HFFc6 (cell line): ENCODE measurements around the gene TSC22D1. TPM values are rescaled to one million over a fixed set of nuclear protein-coding genes. Genes with fewer than 3 reads are reported as not detected.

Experiments
- DNase-seq: peaks from one replicate; pipeline ENCODE4 v3.0.0-alpha.2; 2018
- H3K27ac Mint-ChIP-seq: 2 replicates; pipeline ENCODE4 v1.8.0; 2020; ENCODE audit warnings: mild to moderate bottlenecking, mixed read lengths
- H3K27me3 Mint-ChIP-seq: 2 replicates; pipeline ENCODE4 v1.8.0; 2021; ENCODE audit warnings: mild to moderate bottlenecking, moderate library complexity, mixed read lengths; ENCODE audit not compliant: insufficient read depth
- H3K36me3 Mint-ChIP-seq: 2 replicates; pipeline ENCODE4 v1.8.0; 2021; ENCODE audit warnings: low read depth, mixed read lengths
- H3K4me1 Mint-ChIP-seq: 2 replicates; pipeline ENCODE4 v1.8.0; 2020; ENCODE audit warnings: low read depth, mixed read lengths
- H3K4me3 Mint-ChIP-seq: 2 replicates; pipeline ENCODE4 v1.8.0; 2020; ENCODE audit warnings: mild to moderate bottlenecking, moderate library complexity, mixed read lengths
- H3K9me3 Mint-ChIP-seq: 2 replicates; pipeline ENCODE4 v1.8.0; 2020; ENCODE audit warnings: mild to moderate bottlenecking, mixed read lengths
- total RNA-seq, 6 experiments: library from RNA; stranded (reverse); fragmentation: NEBNext Ultra II Directional; extraction: Animal tissue kit (Norgen Biotek cat#: 25700); gene quantifications; 2 replicates in 1 of 6; 3 replicates in 5 of 6; pipeline ENCODE4 v1.2.3, GENCODE V29; 2021
- TF ChIP-seq, protein P1 (sequence below): fragments of 200-600 bp; sonication (generic); IDR thresholded peaks from 2 replicates; pipeline ENCODE4 v1.5.0; 2021; ENCODE audit warnings: antibody characterized with exemption, mild to moderate bottlenecking

TSC22D1 gene
- total RNA-seq, 6 experiments from 2014 or later: 42.3 to 49.4 (median 45.2) TPM

- TF ChIP-seq, protein P1, sequence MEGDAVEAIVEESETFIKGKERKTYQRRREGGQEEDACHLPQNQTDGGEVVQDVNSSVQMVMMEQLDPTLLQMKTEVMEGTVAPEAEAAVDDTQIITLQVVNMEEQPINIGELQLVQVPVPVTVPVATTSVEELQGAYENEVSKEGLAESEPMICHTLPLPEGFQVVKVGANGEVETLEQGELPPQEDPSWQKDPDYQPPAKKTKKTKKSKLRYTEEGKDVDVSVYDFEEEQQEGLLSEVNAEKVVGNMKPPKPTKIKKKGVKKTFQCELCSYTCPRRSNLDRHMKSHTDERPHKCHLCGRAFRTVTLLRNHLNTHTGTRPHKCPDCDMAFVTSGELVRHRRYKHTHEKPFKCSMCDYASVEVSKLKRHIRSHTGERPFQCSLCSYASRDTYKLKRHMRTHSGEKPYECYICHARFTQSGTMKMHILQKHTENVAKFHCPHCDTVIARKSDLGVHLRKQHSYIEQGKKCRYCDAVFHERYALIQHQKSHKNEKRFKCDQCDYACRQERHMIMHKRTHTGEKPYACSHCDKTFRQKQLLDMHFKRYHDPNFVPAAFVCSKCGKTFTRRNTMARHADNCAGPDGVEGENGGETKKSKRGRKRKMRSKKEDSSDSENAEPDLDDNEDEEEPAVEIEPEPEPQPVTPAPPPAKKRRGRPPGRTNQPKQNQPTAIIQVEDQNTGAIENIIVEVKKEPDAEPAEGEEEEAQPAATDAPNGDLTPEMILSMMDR: no peak
- no peaks in the 10 kb centered on the region for H3K4me1 Mint-ChIP-seq
- no peak overlapping the region for H3K27ac Mint-ChIP-seq
- no peak overlapping the region for H3K4me3 Mint-ChIP-seq
- DNase-seq: no peak
- H3K27me3 Mint-ChIP-seq: no peaks in the 10 kb centered on the region
- no peaks in the 10 kb centered on the region for H3K9me3 Mint-ChIP-seq
- H3K36me3 Mint-ChIP-seq: peaks cover 13% of the 10 kb centered on the region; the same call in 1 of the 2 replicates
These were observed 20.9 kb downstream of the TSC22D1 start for GRCh38 chr13:44555207-44555606.

DNA sequence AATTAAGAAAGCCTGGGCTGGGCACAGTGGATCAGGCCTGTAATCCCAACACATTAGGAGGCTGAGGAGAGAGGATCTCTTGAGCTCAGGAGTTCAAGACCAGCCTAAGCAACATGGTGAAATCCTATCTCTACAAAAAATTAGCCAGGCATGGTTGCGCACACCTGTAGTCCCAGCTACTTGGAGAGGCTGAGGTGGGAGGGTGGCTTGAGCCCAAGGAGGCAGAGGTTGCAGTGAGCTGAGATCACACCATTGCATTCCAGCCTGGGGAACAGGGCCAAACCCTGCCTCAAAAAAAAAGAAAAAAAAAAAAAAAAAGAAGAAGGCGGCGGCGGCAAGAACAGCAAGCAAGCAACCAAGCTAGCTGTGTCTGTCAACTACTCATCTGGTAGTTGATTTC, 26.7 kb downstream of the TSC22D1 start:
- Mint-ChIP-seq H3K27me3 (no peaks in the 10 kb centered on the region), H3K4me3 (no peak overlapping the region), H3K4me1 (no peaks in the 10 kb centered on the region), H3K27ac (no peak overlapping the region), H3K36me3 (peaks cover 13% of the 10 kb centered on the region; the same call in 1 of the 2 replicates), H3K9me3 (no peaks in the 10 kb centered on the region)
- TF ChIP-seq, protein P1: no peak
- no peak for DNase-seq

DNA sequence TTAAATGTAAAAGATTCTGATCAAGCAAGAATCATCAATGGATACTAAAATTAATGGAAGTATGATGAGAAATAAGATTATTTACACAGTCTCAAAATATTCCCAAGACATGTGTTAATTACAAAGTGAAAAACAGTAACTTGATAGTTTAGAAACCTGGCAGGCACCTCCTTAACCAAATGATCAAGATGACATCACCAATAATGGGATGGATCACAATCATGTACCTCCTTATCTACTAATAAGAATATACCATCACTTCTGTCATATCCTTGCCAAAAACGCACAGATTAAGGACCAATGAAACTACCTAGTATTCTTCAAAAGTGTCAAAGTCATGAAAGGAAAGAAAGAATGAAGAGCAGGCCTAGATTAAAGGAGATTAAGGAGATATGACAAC, 30.0 kb downstream of the TSC22D1 start:
- Mint-ChIP-seq H3K27ac (no peak overlapping the region), H3K36me3 (no peaks in the 10 kb centered on the region), H3K27me3 (no peaks in the 10 kb centered on the region), H3K4me1 (peaks cover 1% of the 10 kb centered on the region; the same call in 1 of the 2 replicates), H3K9me3 (no peaks in the 10 kb centered on the region), H3K4me3 (no peak overlapping the region)
- TF ChIP-seq, protein P1: no peak
- no peak for DNase-seq

DNA sequence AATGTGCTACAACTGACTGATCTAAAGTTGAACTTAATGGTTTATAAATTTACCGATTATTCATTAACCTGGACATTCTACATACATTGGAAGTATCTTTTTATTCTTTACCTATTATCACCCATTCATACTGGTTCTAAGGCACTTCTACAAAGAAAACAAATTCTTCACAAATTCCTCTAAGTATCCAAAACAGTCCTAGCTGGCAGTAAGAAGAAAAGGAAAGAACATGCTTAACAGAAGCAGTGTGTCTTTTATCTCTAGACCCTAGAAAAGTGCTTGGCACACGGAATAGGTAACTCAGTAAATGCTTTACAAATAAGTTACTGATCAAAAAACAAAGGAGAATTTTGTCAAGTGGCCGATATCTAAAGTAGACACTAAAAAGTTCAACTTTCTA, 32.8 kb downstream of the TSC22D1 start:
- Mint-ChIP-seq H3K9me3 (no peaks in the 10 kb centered on the region), H3K27ac (no peak overlapping the region), H3K4me3 (no peak overlapping the region), H3K27me3 (no peaks in the 10 kb centered on the region), H3K4me1 (peaks cover 4% of the 10 kb centered on the region; the same call in 1 of the 2 replicates), H3K36me3 (peaks cover 5% of the 10 kb centered on the region; the same call in 1 of the 2 replicates)
- DNase-seq: no peak
- TF ChIP-seq, protein P1: no peak

GRCh38 chr13:44542361-44542760, 33.8 kb downstream of the TSC22D1 start:
- Mint-ChIP-seq H3K4me3 (no peak overlapping the region), H3K27me3 (no peaks in the 10 kb centered on the region), H3K27ac (no peak overlapping the region), H3K36me3 (peaks cover 5% of the 10 kb centered on the region; the same call in 1 of the 2 replicates), H3K9me3 (no peaks in the 10 kb centered on the region), H3K4me1 (peaks cover 4% of the 10 kb centered on the region; the same call in 1 of the 2 replicates)
- no peak for DNase-seq
- TF ChIP-seq, protein P1: no peak

GRCh38 chr13:44541601-44542000, 34.5 kb downstream of the TSC22D1 start:
- Mint-ChIP-seq H3K4me1 (peaks cover 4% of the 10 kb centered on the region; the same call in 1 of the 2 replicates), H3K27ac (no peak overlapping the region), H3K36me3 (peaks cover 5% of the 10 kb centered on the region; the same call in 1 of the 2 replicates), H3K27me3 (no peaks in the 10 kb centered on the region), H3K9me3 (no peaks in the 10 kb centered on the region), H3K4me3 (no peak overlapping the region)
- DNase-seq: no peak
- TF ChIP-seq, protein P1: no peak
